ENCODE data around the gene DNAH14.

DNA sequence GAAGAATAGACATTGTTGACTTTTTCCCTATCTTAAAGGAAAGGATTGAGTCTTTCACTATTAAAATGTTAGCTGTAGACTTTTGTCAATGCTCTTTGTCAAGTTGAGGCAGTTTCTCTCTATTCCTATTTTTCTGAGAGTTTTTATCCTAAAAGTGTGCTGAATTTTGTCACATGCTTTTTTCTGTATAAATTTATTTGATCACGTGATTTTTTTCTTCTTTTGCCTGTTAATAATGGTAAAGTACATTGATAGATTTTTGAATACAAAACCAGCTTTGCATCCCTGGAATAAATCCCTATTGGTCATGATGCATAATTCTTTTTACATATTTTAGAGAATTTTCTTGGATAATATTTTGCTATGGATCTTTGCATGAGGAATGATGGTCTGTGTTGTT, 60.1 kb downstream of the DNAH14 start:
- TF ChIP-seq CTCF (conservative IDR thresholded peaks at IDR 0.05; ENCODE audit: low read depth in 2 of 2) (no peak), REST (IDR thresholded peaks at IDR 0.05; ENCODE audit: unreplicated experiment) (no peak), POLR2AphosphoS5 (IDR thresholded peaks at IDR 0.05; ENCODE audit: low read depth) (no peak), ZNF462 (CRISPR knock-in tag; IDR thresholded peaks at IDR 0.05) (no peak), CREB1 (CRISPR knock-in tag; IDR thresholded peaks at IDR 0.05; ENCODE audit: low read depth) (no peak), JUNB (IDR thresholded peaks at IDR 0.05; ENCODE audit: unreplicated experiment) (no peak), EZH2 (IDR thresholded peaks at IDR 0.05; ENCODE audit: low read depth, unreplicated experiment) (no peak), EZH2phosphoT487 (IDR thresholded peaks at IDR 0.05; ENCODE audit: unreplicated experiment) (no peak), STAT1 (IDR thresholded peaks at IDR 0.05; ENCODE audit: unreplicated experiment) (no peak), ZNF331 (CRISPR knock-in tag; IDR thresholded peaks at IDR 0.05; ENCODE audit: low read depth) (no peak)
- TF ChIP-seq, protein P1, sequence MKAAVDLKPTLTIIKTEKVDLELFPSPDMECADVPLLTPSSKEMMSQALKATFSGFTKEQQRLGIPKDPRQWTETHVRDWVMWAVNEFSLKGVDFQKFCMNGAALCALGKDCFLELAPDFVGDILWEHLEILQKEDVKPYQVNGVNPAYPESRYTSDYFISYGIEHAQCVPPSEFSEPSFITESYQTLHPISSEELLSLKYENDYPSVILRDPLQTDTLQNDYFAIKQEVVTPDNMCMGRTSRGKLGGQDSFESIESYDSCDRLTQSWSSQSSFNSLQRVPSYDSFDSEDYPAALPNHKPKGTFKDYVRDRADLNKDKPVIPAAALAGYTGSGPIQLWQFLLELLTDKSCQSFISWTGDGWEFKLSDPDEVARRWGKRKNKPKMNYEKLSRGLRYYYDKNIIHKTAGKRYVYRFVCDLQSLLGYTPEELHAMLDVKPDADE (IDR thresholded peaks at IDR 0.05) = no peak

Data from GM23338 (cell line).